Natural killer cell (primary cell): ENCODE results near the gene JOSD1. TPM values are rescaled to one million over a fixed set of nuclear protein-coding genes. Genes with fewer than 3 reads are reported as not detected.

Source experiments
- ATAC-seq, 3 donors: fragments of 150-1000 bp in 2 of 3; fragments of 200-7000 bp in 1 of 3; cut with Tn5 transposase; 1 replicate in 1 of 3; 2 replicates in 2 of 3; pipeline ENCODE4 v1.10.0; 2021; ENCODE audit warnings: mild to moderate bottlenecking in 2 of 3, moderate library complexity in 2 of 3
- DNase-seq, 2 donors: peaks; one replicate each; pipeline versions ENCODE4 v3.0.0 to v3.0.0-alpha.2; 2013 to 2021; ENCODE audit warnings: mixed read lengths in 1 of 2
- H3K27ac ChIP-seq: one replicate; pipeline ENCODE4 v1.5.1; 2013; ENCODE audit warnings: mild to moderate bottlenecking, low read length
- H3K27me3 ChIP-seq: one replicate; pipeline ENCODE4 v1.6.1; 2013; ENCODE audit warnings: low read length; ENCODE audit not compliant: control insufficient read depth, insufficient read depth
- H3K36me3 ChIP-seq: one replicate; pipeline ENCODE4 v1.6.1; 2013; ENCODE audit warnings: low read length; ENCODE audit not compliant: control insufficient read depth, insufficient read depth
- H3K4me1 ChIP-seq: one replicate; pipeline ENCODE4 v1.6.1; 2013; ENCODE audit warnings: low read length; ENCODE audit not compliant: control insufficient read depth, insufficient read depth
- H3K4me3 ChIP-seq: one replicate; pipeline ENCODE4 v1.5.1; 2013; ENCODE audit warnings: low read length
- H3K9me3 ChIP-seq: one replicate; pipeline ENCODE4 v1.6.1; 2013; ENCODE audit warnings: low read length; ENCODE audit not compliant: control insufficient read depth, insufficient read depth
- H3K27ac Mint-ChIP-seq, 2 donors: one replicate each; pipeline ENCODE4 v1.8.0; 2022; ENCODE audit warnings: mild to moderate bottlenecking in 2 of 2, mixed read lengths in 2 of 2, moderate library complexity in 1 of 2
- H3K27me3 Mint-ChIP-seq, 2 donors: one replicate each; pipeline ENCODE4 v1.8.0; 2022; ENCODE audit warnings: low read depth in 2 of 2, mixed read lengths in 2 of 2
- H3K36me3 Mint-ChIP-seq: one replicate; pipeline ENCODE4 v1.8.0; 2022; ENCODE audit warnings: mixed read lengths
- H3K4me1 Mint-ChIP-seq, 2 donors: one replicate each; pipeline ENCODE4 v1.8.0; 2022; ENCODE audit warnings: mixed read lengths in 2 of 2
- H3K4me3 Mint-ChIP-seq: one replicate; pipeline ENCODE4 v1.8.0; 2022; ENCODE audit warnings: mild to moderate bottlenecking, moderate library complexity, mixed read lengths
- H3K9me3 Mint-ChIP-seq, 2 donors: one replicate each; pipeline ENCODE4 v1.8.0; 2022; ENCODE audit warnings: mixed read lengths in 2 of 2
- whole genome bisulfite sequencing: methylation state at CpG from one replicate; pipeline ENCODE4 v1.1.7; 2013; ENCODE audit warnings: missing lambda C conversion rate; ENCODE audit not compliant: insufficient coverage; 5-methylcytosine and 5-hydroxymethylcytosine counted together
- intact Hi-C: fragments of 100-400 bp; cut with micrococcal nuclease; formaldehyde crosslinking; loops from one replicate; pipeline ENCODE4 v1.14.2; 2022
- total RNA-seq, 4 donors: library from RNA; stranded (reverse); fragments of 120-200 nt in 1 of 4; gene quantifications; one replicate each; pipeline versions ENCODE4 v1.2.3 to v1.2.4, GENCODE V29; 2013 to 2022
- TF ChIP-seq, protein P1 (sequence below): fragments of 200-600 bp; IDR thresholded peaks from one replicate; pipeline ENCODE4 v1.8.0; 2022; ENCODE audit warnings: antibody characterized with exemption

The JOSD1 gene
- total RNA-seq, 3 donors from 2014 or later (not counting 1 experiment from before 2014, with no cell fraction given) = 123 to 165 (median 128) TPM

DNA sequence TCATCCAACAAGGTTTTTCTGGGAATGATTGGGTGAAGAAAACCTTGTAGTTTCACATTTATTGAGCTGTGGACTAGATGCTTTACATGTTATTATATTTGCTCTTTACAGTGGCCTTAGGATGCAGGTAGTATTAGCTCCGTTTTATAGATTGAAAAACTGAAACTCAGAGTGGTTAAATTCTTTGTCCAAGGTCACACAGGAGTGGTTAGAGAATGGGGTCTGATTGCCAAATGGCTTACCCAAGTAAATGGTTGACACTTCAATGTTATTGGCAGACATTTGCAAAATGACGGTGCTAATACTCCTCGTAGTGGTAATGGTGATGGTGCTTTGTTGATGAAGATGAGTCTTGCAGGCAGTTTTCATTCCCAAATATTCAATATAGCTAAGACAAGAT, 7.2 kb upstream of the JOSD1 start:
- Mint-ChIP-seq H3K4me1 (peaks cover 64 to 68% of the 10 kb centered on the region in 2 donors), H3K27me3 (no peaks in the 10 kb centered on the region), H3K36me3 (no peaks in the 10 kb centered on the region), H3K4me3 (peak overlapping the region; percentile 65), H3K9me3 (no peaks in the 10 kb centered on the region), H3K27ac (peak overlapping the region; percentile 90 to 95)
- peaks cover 25% of the 10 kb centered on the region for H3K4me1 ChIP-seq
- TF ChIP-seq, protein P1, sequence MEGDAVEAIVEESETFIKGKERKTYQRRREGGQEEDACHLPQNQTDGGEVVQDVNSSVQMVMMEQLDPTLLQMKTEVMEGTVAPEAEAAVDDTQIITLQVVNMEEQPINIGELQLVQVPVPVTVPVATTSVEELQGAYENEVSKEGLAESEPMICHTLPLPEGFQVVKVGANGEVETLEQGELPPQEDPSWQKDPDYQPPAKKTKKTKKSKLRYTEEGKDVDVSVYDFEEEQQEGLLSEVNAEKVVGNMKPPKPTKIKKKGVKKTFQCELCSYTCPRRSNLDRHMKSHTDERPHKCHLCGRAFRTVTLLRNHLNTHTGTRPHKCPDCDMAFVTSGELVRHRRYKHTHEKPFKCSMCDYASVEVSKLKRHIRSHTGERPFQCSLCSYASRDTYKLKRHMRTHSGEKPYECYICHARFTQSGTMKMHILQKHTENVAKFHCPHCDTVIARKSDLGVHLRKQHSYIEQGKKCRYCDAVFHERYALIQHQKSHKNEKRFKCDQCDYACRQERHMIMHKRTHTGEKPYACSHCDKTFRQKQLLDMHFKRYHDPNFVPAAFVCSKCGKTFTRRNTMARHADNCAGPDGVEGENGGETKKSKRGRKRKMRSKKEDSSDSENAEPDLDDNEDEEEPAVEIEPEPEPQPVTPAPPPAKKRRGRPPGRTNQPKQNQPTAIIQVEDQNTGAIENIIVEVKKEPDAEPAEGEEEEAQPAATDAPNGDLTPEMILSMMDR = no peak
- H3K36me3 ChIP-seq = peaks cover 16% of the 10 kb centered on the region
- ATAC-seq (no peak), DNase-seq (no peak)
- H3K4me3 ChIP-seq = no peak overlapping the region
- no peaks in the 10 kb centered on the region for H3K9me3 ChIP-seq
- no peak overlapping the region for H3K27ac ChIP-seq
- 84% methylated on average over 2 of the region's 3 CpGs for WGBS
- H3K27me3 ChIP-seq = no peaks in the 10 kb centered on the region
- intact Hi-C loops = loop anchor here (5.0 kb wide), 1 partner anchor 526 kb away; the partner anchor contains the start of gene PLA2G6

DNA sequence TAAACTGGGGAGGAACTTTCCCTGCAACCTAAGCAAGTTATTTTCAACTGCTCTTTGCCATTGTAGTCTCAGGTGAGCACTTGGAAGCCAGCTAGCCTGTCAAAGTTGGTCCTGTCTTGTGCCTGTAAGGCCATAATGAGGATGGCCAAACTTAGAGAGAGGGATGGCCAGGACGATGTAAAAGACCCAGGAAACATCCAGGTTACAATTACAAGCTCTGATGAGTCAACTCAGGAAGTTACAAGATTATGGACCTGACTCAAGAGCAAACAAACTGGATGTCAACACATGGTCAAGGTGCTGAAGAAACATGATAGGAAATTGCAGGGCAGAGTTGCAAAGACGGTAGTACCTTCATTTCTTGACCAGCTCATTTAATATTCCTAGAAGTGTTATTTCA, 6.6 kb upstream of the JOSD1 start:
- intact Hi-C loops = loop anchor here (5.0 kb wide), 1 partner anchor 525 kb away; the partner anchor contains the start of gene PLA2G6
- H3K9me3 Mint-ChIP-seq = no peaks in the 10 kb centered on the region
- 13% methylated on average over 1 of the region's 2 CpGs for WGBS
- Histone ChIP-seq H3K36me3 (peaks cover 12% of the 10 kb centered on the region), H3K9me3 (no peaks in the 10 kb centered on the region), H3K4me3 (peak overlapping the region; percentile 81), H3K4me1 (peaks cover 25% of the 10 kb centered on the region), H3K27me3 (no peaks in the 10 kb centered on the region), H3K27ac (no peak overlapping the region)
- peak in 1 of 2 donors; percentile 28 for DNase-seq
- H3K4me1 Mint-ChIP-seq = peaks cover 58 to 62% of the 10 kb centered on the region in 2 donors
- no peak for ATAC-seq
- H3K27ac Mint-ChIP-seq = peak overlapping the region; percentile 90 to 95
- TF ChIP-seq, protein P1 = no peak
- no peaks in the 10 kb centered on the region for H3K27me3 Mint-ChIP-seq
- no peaks in the 10 kb centered on the region for H3K36me3 Mint-ChIP-seq
- H3K4me3 Mint-ChIP-seq = peak overlapping the region; percentile 91

DNA sequence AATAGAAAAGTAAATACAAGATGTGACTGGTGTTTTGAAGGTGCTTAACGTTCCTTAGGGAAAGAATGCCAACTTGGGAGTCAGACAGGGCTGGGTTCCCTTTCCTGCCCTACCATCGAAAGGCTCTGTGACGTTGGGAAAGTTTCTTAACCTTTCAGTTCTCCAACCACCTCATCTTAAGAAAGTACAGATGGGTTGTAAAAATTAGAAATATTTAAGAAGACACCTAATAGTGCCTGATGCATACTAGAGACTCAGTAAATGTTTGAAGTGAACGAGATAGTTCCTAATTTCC, 6.1 kb upstream of the JOSD1 start:
- Mint-ChIP-seq H3K4me1 (peaks cover 53 to 57% of the 10 kb centered on the region in 2 donors), H3K4me3 (peak overlapping the region; percentile 91), H3K27me3 (no peaks in the 10 kb centered on the region), H3K27ac (peak overlapping the region; percentile 90 to 95), H3K9me3 (no peaks in the 10 kb centered on the region), H3K36me3 (no peaks in the 10 kb centered on the region)
- Histone ChIP-seq H3K4me1 (peaks cover 28% of the 10 kb centered on the region), H3K4me3 (peak overlapping the region; percentile 81), H3K36me3 (peaks cover 9% of the 10 kb centered on the region), H3K27me3 (no peaks in the 10 kb centered on the region), H3K27ac (peak overlapping the region; percentile 79), H3K9me3 (no peaks in the 10 kb centered on the region)
- DNase-seq (no peak), ATAC-seq (no peak)
- intact Hi-C loops = loop anchor here (5.0 kb wide), 1 partner anchor 525 kb away; the partner anchor contains the start of gene PLA2G6
- TF ChIP-seq, protein P1 = no peak
- 0% methylated on average over 1 of the region's 4 CpGs for WGBS
